ENCODE results near the gene SPTB. TPM values are rescaled to one million over a fixed set of nuclear protein-coding genes. Genes with fewer than 3 reads are reported as not detected.
A peak's percentile ranks its signal among the peaks of the same experiment; 100 is the strongest.

Gene SPTB
- total and polyA plus RNA-seq, 9 of the 15 experiments (the other 6 are each of a cell fraction or from before 2014, with no cell fraction given) = 0.21 to 45.9 (median 11.7) TPM

DNA sequence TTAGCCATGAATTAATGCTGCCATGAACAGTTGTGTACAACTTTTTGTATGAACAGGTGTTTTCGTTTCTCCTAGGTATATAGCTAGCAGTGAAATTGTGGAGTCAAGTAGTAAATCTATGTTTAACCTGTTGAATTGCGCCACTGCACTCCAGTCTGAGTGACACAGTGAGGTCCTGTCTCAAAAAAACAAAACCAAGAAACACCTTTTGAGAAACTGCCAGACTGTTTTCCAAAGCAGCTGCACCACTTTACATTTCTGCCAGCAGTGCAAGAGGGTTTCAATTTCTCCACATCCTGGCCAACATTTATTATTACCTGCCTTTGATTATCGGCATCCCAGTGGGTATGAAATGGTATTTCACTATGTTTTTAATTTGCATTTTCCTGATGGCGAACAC, 178.8 kb downstream of the SPTB start:
- DNase-seq (ENCODE audit: extremely low read depth in 1 of 4, low spot score in 3 of 4) = no peak
- no peak for ATAC-seq
- H3K9ac ChIP-seq (ENCODE audit: insufficient read depth in 1 of 2, low read depth in 2 of 2, low read length in 2 of 2) = no peak overlapping the region
- H3K27ac ChIP-seq (ENCODE audit: extremely low read depth, low read depth, low read length) = no peak overlapping the region
- POLR2A ChIA-PET = no interaction called here
- H3K4me2 ChIP-seq (ENCODE audit: insufficient read depth, low read length) = no peak overlapping the region
- no TSS peak for BruUV-seq (replicated peaks)
- peaks cover 0 to 18% of the 10 kb centered on the region in 2 experiments; a peak in 2 of 5 replicates for H3K4me1 ChIP-seq (replicated peaks in 1 of 2; ENCODE audit: control insufficient read depth in 2 of 2, insufficient read depth in 2 of 2, low read length in 2 of 2)
- no peak overlapping the region for H3K4me3 ChIP-seq
- H3K79me2 ChIP-seq (ENCODE audit: control insufficient read depth, insufficient read depth, low read length) = no peaks in the 10 kb centered on the region
- in situ Hi-C loops (cut with MboI) (no loop called here), intact Hi-C loops (cut with micrococcal nuclease) (no loop called here)
- H3K9me3 ChIP-seq (replicated peaks; ENCODE audit: control insufficient read depth, insufficient read depth, low read depth, low read length) = no peaks in the 10 kb centered on the region
- H3K36me3 ChIP-seq (ENCODE audit: control insufficient read depth, insufficient read depth, low read length) = no peaks in the 10 kb centered on the region
- TF ChIP-seq CEBPB (tag; IDR thresholded peaks at IDR 0.05) (no peak), CBX8 (IDR thresholded peaks at IDR 0.05; ENCODE audit: borderline replicate concordance, extremely low read depth, low read depth, low read length, poor library complexity, severe bottlenecking) (peak; percentile 41), BRCA1 (IDR thresholded peaks at IDR 0.05) (no peak), BRCA1 (CRISPR knock-in tag; IDR thresholded peaks at IDR 0.05) (no peak)
- TF ChIP-seq, protein P1, sequence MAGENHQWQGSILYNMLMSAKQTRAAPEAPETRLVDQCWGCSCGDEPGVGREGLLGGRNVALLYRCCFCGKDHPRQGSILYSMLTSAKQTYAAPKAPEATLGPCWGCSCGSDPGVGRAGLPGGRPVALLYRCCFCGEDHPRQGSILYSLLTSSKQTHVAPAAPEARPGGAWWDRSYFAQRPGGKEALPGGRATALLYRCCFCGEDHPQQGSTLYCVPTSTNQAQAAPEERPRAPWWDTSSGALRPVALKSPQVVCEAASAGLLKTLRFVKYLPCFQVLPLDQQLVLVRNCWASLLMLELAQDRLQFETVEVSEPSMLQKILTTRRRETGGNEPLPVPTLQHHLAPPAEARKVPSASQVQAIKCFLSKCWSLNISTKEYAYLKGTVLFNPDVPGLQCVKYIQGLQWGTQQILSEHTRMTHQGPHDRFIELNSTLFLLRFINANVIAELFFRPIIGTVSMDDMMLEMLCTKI (IDR thresholded peaks at IDR 0.05; ENCODE audit: partially characterized antibody) = no peak
- TF ChIP-seq, protein P2, sequence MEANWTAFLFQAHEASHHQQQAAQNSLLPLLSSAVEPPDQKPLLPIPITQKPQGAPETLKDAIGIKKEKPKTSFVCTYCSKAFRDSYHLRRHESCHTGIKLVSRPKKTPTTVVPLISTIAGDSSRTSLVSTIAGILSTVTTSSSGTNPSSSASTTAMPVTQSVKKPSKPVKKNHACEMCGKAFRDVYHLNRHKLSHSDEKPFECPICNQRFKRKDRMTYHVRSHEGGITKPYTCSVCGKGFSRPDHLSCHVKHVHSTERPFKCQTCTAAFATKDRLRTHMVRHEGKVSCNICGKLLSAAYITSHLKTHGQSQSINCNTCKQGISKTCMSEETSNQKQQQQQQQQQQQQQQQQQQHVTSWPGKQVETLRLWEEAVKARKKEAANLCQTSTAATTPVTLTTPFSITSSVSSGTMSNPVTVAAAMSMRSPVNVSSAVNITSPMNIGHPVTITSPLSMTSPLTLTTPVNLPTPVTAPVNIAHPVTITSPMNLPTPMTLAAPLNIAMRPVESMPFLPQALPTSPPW (CRISPR knock-in tag; IDR thresholded peaks at IDR 0.05) = no peak
- H3K9me1 ChIP-seq (ENCODE audit: control insufficient read depth, insufficient read depth, low read length) = no peaks in the 10 kb centered on the region
- WGBS (ENCODE audit: insufficient coverage, low coverage, missing lambda C conversion rate) = 0% methylated on average over 4 of the region's 4 CpGs
- H3K27me3 ChIP-seq (ENCODE audit: control insufficient read depth in 2 of 2, insufficient read depth in 2 of 2, low read length in 2 of 2) = peaks cover 25 to 37% of the 10 kb centered on the region in 2 experiments
- FAIRE-seq = no peak
- no peaks in the 10 kb centered on the region for H4K20me1 ChIP-seq (replicated peaks; ENCODE audit: control insufficient read depth, insufficient read depth, low read length)
- CTCF ChIA-PET (ENCODE audit: low intra/inter-chr PET ratio) = interaction anchor here (0.7 kb wide), 1 partner anchor 23 kb away, joined by 3 read pairs; no protein-coding TSS in a partner anchor
- H2AFZ ChIP-seq (ENCODE audit: low read depth, low read length) = no peak overlapping the region

All from K562 (cell line).